SK-N-SH (cell line): ENCODE measurements around the gene ZNF467. TPM values are rescaled to one million over a fixed set of nuclear protein-coding genes. Genes with fewer than 3 reads are reported as not detected.

ENCODE experiments used
- CTCF ChIA-PET: fragments of 300-600, 350-600 bp; formaldehyde crosslinking; extraction: SDS; loops from one replicate; lab custom pipeline; 2021; lab: Yijun Ruan, JAX
- POLR2A ChIA-PET: fragments of 350-600 bp; sonication (Branson Sonifier 250); formaldehyde crosslinking; extraction: SDS; loops from one replicate; lab custom pipeline; 2020; ENCODE audit warnings: antibody characterized with exemption, inconsistent platforms; lab: Yijun Ruan, JAX
- DNase-seq: peaks from one replicate; pipeline ENCODE4 v3.0.0; 2012
- H2AFZ ChIP-seq: fragments of 200-600 bp; sonication (generic); 2 replicates; pipeline ENCODE4 v1.8.1; 2016; ENCODE audit warnings: antibody characterized with exemption, mild to moderate bottlenecking, low read depth
- H3F3A ChIP-seq: fragments of 200-600 bp; sonication (generic); replicated peaks from 2 replicates; pipeline ENCODE3; 2016; ENCODE audit warnings: antibody characterized with exemption, mild to moderate bottlenecking; ENCODE audit not compliant: insufficient read depth
- H3K27ac ChIP-seq, 2 experiments: fragments of 200-500 bp in 1 of 2; fragments of 200-600 bp in 1 of 2; sonication (Bioruptor generic) in 1 of 2; sonication (generic), shearing (Covaris generic) in 1 of 2; 2 replicates each; pipeline versions ENCODE4 v1.5.1 to v1.6.1; 2014 to 2016; ENCODE audit warnings: low read depth in 2 of 2, inconsistent platforms in 1 of 2, low read length in 1 of 2, mild to moderate bottlenecking in 1 of 2, mixed read lengths in 1 of 2
- H3K27me3 ChIP-seq: fragments of 200-600 bp; sonication (generic), shearing (Covaris generic); 2 replicates; pipeline ENCODE4 v1.6.1; 2016; ENCODE audit warnings: mixed run types; ENCODE audit not compliant: insufficient read depth
- H3K36me3 ChIP-seq, 2 experiments: fragments of 200-500 bp in 1 of 2; fragments of 200-600 bp in 1 of 2; sonication (Bioruptor generic) in 1 of 2; sonication (generic) in 1 of 2; replicated peaks in 1 of 2; 2 replicates each; pipeline versions ENCODE3 to v1.5.1; 2014 to 2016; ENCODE audit warnings: low read length in 1 of 2, mild to moderate bottlenecking in 1 of 2; ENCODE audit not compliant: insufficient read depth in 2 of 2, control insufficient read depth in 1 of 2
- H3K4me1 ChIP-seq, 2 experiments: fragments of 200-500 bp in 1 of 2; fragments of 200-600 bp in 1 of 2; sonication (Bioruptor generic) in 1 of 2; sonication (generic), shearing (Covaris generic) in 1 of 2; 2 replicates each; pipeline versions ENCODE4 v1.5.1 to v1.6.1; 2014 to 2016; ENCODE audit warnings: low read depth in 1 of 2, low read length in 1 of 2, mixed run types in 1 of 2; ENCODE audit not compliant: insufficient read depth in 2 of 2, control insufficient read depth in 1 of 2
- H3K4me2 ChIP-seq: fragments of 200-600 bp; sonication (generic), shearing (Covaris generic); 2 replicates; pipeline ENCODE4 v1.6.1; 2017; ENCODE audit warnings: mixed run types
- H3K4me3 ChIP-seq, 2 experiments: fragments of 200-500 bp in 1 of 2; fragments of 200-600 bp in 1 of 2; sonication (Bioruptor generic) in 1 of 2; sonication (generic), shearing (Covaris generic) in 1 of 2; 2 replicates each; pipeline versions ENCODE4 v1.5.1 to v1.8.1; 2014 to 2016; ENCODE audit warnings: low read depth in 2 of 2, inconsistent platforms in 1 of 2, low read length in 1 of 2, mild to moderate bottlenecking in 1 of 2, mixed read lengths in 1 of 2, moderate library complexity in 1 of 2
- H3K79me2 ChIP-seq: fragments of 200-600 bp; sonication (generic); 2 replicates; pipeline ENCODE4 v1.8.1; 2017; ENCODE audit warnings: mild to moderate bottlenecking; ENCODE audit not compliant: insufficient read depth
- H3K9ac ChIP-seq: fragments of 200-600 bp; sonication (generic); 2 replicates; pipeline ENCODE4 v1.6.1; 2017; ENCODE audit warnings: mixed run types
- H3K9me2 ChIP-seq: fragments of 200-600 bp; sonication (generic); 2 replicates; pipeline ENCODE4 v1.6.1; 2017; ENCODE audit warnings: mixed run types
- H3K9me3 ChIP-seq: fragments of 200-600 bp; sonication (generic); 2 replicates; pipeline ENCODE4 v1.6.1; 2017; ENCODE audit warnings: mixed run types, mild to moderate bottlenecking, moderate library complexity
- H4K20me1 ChIP-seq: fragments of 200-600 bp; sonication (generic); 2 replicates; pipeline ENCODE4 v1.6.1; 2017; ENCODE audit warnings: mild to moderate bottlenecking, mixed run types; ENCODE audit not compliant: insufficient read depth
- EZH2phosphoT487 ChIP-seq: fragments of 200-600 bp; sonication (generic); IDR thresholded peaks from 2 replicates; pipeline ENCODE4 v1.6.1; 2017; ENCODE audit warnings: low read depth, mixed run types, mild to moderate bottlenecking, antibody characterized with exemption, moderate library complexity, borderline replicate concordance
- JUND ChIP-seq: IDR thresholded peaks from 2 replicates; pipeline ENCODE4 v1.4.0; 2012
- MAX ChIP-seq: IDR thresholded peaks from 2 replicates; pipeline ENCODE4 v1.4.0; 2012; ENCODE audit warnings: low read depth
- MEF2A ChIP-seq: IDR thresholded peaks from 2 replicates; pipeline ENCODE4 v1.4.0; 2012; ENCODE audit warnings: low read depth, borderline replicate concordance
- NRF1 ChIP-seq: IDR thresholded peaks from 2 replicates; pipeline ENCODE4 v1.6.1; 2012; ENCODE audit warnings: low read depth, mild to moderate bottlenecking, low read length
- POLR2AphosphoS5 ChIP-seq: IDR thresholded peaks from 2 replicates; pipeline ENCODE4 v1.6.1; 2012; ENCODE audit warnings: low read depth, low read length
- REST ChIP-seq: IDR thresholded peaks from 2 replicates; pipeline ENCODE4 v1.6.1; 2012; ENCODE audit warnings: mild to moderate bottlenecking, low read depth, low read length, moderate library complexity
- RFX5 ChIP-seq: IDR thresholded peaks from 2 replicates; pipeline ENCODE4 v1.6.1; 2012; ENCODE audit warnings: mild to moderate bottlenecking, improper control_type of control experiment, low read length
- RXRA ChIP-seq: IDR thresholded peaks from 2 replicates; pipeline ENCODE4 v1.4.0; 2012; ENCODE audit warnings: low read depth, mild to moderate bottlenecking, borderline replicate concordance
- SIN3A ChIP-seq: IDR thresholded peaks from 2 replicates; pipeline ENCODE4 v1.6.1; 2012; ENCODE audit warnings: low read depth, mild to moderate bottlenecking, low read length, moderate library complexity, borderline replicate concordance
- SMC3 ChIP-seq: IDR thresholded peaks from 2 replicates; pipeline ENCODE4 v1.6.1; 2012; ENCODE audit warnings: low read depth, low read length, improper control_type of control experiment
- YY1 ChIP-seq: IDR thresholded peaks from 2 replicates; pipeline ENCODE4 v1.4.0; 2012; ENCODE audit warnings: low read depth, mild to moderate bottlenecking
- WGBS: methylation state at CpG from one replicate; pipeline ENCODE4 v1.1.6; 2017; ENCODE audit warnings: low lambda C conversion rate; 5-methylcytosine and 5-hydroxymethylcytosine counted together
- polyA plus RNA-seq, 3 experiments: library from polyadenylated mRNA; depleted of rRNA; stranded (reverse); fragments of >200 nt; gene quantifications; 2 replicates each; pipeline ENCODE4 v1.2.3, GENCODE V29; 2012
- TF ChIP-seq, protein P1 (sequence below): fragments of 200-600 bp; sonication (generic); IDR thresholded peaks from 2 replicates; pipeline ENCODE4 v1.6.1; 2017; ENCODE audit warnings: antibody characterized with exemption, mild to moderate bottlenecking, moderate library complexity

ZNF467 gene
- polyA plus RNA-seq, 1 of the 3 experiments (the other 2 are of a cell fraction), result 4.1 TPM

DNA sequence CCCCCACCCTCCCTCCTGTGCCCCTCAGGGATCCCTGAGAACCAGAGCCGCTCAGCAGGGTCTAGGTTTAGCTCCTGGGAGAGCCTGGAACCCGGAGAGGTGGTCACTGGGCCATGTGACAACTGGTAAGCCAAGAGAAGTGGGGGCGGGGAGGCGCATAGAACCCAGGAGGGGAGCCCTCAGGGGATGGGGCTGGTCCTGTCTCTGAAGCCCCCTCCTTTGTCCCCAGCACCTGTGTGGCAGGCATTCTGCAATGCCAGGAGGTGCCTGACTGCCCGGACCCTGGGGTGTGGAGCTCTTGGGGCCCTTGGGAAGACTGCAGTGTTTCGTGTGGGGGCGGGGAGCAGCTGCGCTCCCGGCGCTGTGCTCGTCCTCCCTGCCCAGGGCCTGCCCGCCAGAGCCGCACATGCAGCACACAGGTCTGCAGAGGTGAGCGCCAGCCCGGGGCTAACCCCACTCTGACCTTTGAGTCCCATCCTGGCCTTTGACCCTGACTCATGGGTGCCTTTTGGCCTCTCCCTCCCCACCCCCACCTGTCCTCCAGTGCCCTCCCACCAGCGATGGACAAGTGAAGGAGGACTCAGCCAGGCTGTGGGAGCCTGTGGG, 42.4 kb upstream of the ZNF467 start:
- Histone ChIP-seq H3K9me2 (no peaks in the 10 kb centered on the region), H3F3A (no peaks in the 10 kb centered on the region), H3K4me3 (no peak overlapping the region), H3K36me3 (no peaks in the 10 kb centered on the region), H3K9me3 (no peaks in the 10 kb centered on the region), H3K27ac (no peak overlapping the region), H3K27me3 (no peaks in the 10 kb centered on the region), H2AFZ (no peak overlapping the region), H3K4me2 (no peak overlapping the region), H4K20me1 (no peaks in the 10 kb centered on the region), H3K79me2 (no peaks in the 10 kb centered on the region), H3K4me1 (peaks cover 0 to 12% of the 10 kb centered on the region in 2 experiments; a peak in 1 of 4 replicates), H3K9ac (no peak overlapping the region)
- DNase-seq, result no peak
- WGBS, result 74% methylated on average over 4 of the region's 16 CpGs
- ChIA-PET POLR2A (interaction anchor here (0.6 kb wide), 1 partner anchor 15 kb away, joined by 3 read pairs; no protein-coding TSS in a partner anchor), CTCF (interaction anchor here (0.6 to 10.8 kb wide), 3 partner anchors 8 to 16 kb away, joined by 3 to 119 read pairs (median 3); no protein-coding TSS in a partner anchor)
- TF ChIP-seq, protein P1, sequence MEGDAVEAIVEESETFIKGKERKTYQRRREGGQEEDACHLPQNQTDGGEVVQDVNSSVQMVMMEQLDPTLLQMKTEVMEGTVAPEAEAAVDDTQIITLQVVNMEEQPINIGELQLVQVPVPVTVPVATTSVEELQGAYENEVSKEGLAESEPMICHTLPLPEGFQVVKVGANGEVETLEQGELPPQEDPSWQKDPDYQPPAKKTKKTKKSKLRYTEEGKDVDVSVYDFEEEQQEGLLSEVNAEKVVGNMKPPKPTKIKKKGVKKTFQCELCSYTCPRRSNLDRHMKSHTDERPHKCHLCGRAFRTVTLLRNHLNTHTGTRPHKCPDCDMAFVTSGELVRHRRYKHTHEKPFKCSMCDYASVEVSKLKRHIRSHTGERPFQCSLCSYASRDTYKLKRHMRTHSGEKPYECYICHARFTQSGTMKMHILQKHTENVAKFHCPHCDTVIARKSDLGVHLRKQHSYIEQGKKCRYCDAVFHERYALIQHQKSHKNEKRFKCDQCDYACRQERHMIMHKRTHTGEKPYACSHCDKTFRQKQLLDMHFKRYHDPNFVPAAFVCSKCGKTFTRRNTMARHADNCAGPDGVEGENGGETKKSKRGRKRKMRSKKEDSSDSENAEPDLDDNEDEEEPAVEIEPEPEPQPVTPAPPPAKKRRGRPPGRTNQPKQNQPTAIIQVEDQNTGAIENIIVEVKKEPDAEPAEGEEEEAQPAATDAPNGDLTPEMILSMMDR, result no peak
- no peak for TF ChIP-seq MAX
- TF ChIP-seq REST, result no peak
- TF ChIP-seq SMC3, result no peak
- TF ChIP-seq MEF2A, result no peak
- no peak for TF ChIP-seq SIN3A
- TF ChIP-seq JUND, result no peak
- no peak for TF ChIP-seq RXRA
- no peak for TF ChIP-seq YY1

GRCh38 chr7:149815121-149815520, 41.7 kb upstream of the ZNF467 start:
- no peaks in the 10 kb centered on the region for H3K9me3 ChIP-seq
- H3K79me2 ChIP-seq, result no peaks in the 10 kb centered on the region
- H2AFZ ChIP-seq, result no peak overlapping the region
- H3K9me2 ChIP-seq, result no peaks in the 10 kb centered on the region
- WGBS, result 39% methylated on average over 6 of the region's 12 CpGs
- no peak overlapping the region for H3K27ac ChIP-seq
- no peak overlapping the region for H3K4me3 ChIP-seq
- H3K9ac ChIP-seq, result no peak overlapping the region
- POLR2A ChIA-PET, result interaction anchor here (0.6 kb wide), 1 partner anchor 15 kb away, joined by 3 read pairs; no protein-coding TSS in a partner anchor
- H3K4me2 ChIP-seq, result no peak overlapping the region
- H3K36me3 ChIP-seq, result no peaks in the 10 kb centered on the region
- DNase-seq, result no peak
- peaks cover 0 to 12% of the 10 kb centered on the region in 2 experiments; a peak in 1 of 4 replicates for H3K4me1 ChIP-seq
- H3F3A ChIP-seq, result no peaks in the 10 kb centered on the region
- TF ChIP-seq POLR2AphosphoS5 (no peak), NRF1 (no peak), JUND (no peak), RFX5 (no peak), EZH2phosphoT487 (no peak)
- CTCF ChIA-PET, result interaction anchor here (0.7 to 10.8 kb wide), 2 partner anchors 7 to 15 kb away, joined by 3 to 119 read pairs; no protein-coding TSS in a partner anchor
- H4K20me1 ChIP-seq, result no peaks in the 10 kb centered on the region
- no peaks in the 10 kb centered on the region for H3K27me3 ChIP-seq
